Retinal pigment epithelial cell (primary cell): ENCODE data around the gene LZTS3.
"Not testable (repeated sequence)": the region's sequence is repeated elsewhere in the genome, so short reads cannot be mapped to it uniquely, and the experiment has no call there.

Experiments
- DNase-seq: peaks from one replicate; pipeline ENCODE4 v3.0.0-alpha.2; 2010; ENCODE audit warnings: low read depth
- H3K4me3 ChIP-seq: 2 replicates; pipeline ENCODE4 v1.5.1; 2011; ENCODE audit warnings: mild to moderate bottlenecking, low read length, control low read depth, moderate library complexity
- CTCF ChIP-seq: conservative IDR thresholded peaks from 2 replicates; pipeline ENCODE4 v1.5.1; 2011; ENCODE audit warnings: low read depth, low read length, control low read depth, inconsistent platforms

The LZTS3 gene

GRCh38 chr20:3158968-3159431, 14.3 kb downstream of the LZTS3 start:
- no peak for DNase-seq
- H3K4me3 ChIP-seq: peak overlapping the region; percentile 78
- TF ChIP-seq CTCF: no peak

- DNase-seq: no peak
- H3K4me3 ChIP-seq: no peak overlapping the region
- TF ChIP-seq CTCF: no peak
These were observed 15.5 kb downstream of the LZTS3 start for GRCh38 chr20:3157817-3158216.

GRCh38 chr20:3156811-3157619, 16.3 kb downstream of the LZTS3 start:
- no peak overlapping the region for H3K4me3 ChIP-seq
- no peak for DNase-seq
- TF ChIP-seq CTCF: no peak

GRCh38 chr20:3152057-3152644, 21.2 kb downstream of the LZTS3 start:
- H3K4me3 ChIP-seq, DNase-seq: not testable (repeated sequence)

- H3K4me3 ChIP-seq: no peak overlapping the region
- DNase-seq: no peak
- TF ChIP-seq CTCF: no peak
These were observed 22.4 kb downstream of the LZTS3 start for GRCh38 chr20:3150908-3151307.

GRCh38 chr20:3146732-3147341, 26.5 kb downstream of the LZTS3 start:
- DNase-seq: no peak
- no peak overlapping the region for H3K4me3 ChIP-seq
- no peak for TF ChIP-seq CTCF

- no peak for DNase-seq
- TF ChIP-seq CTCF: no peak
- no peak overlapping the region for H3K4me3 ChIP-seq
These were observed 31.6 kb downstream of the LZTS3 start for GRCh38 chr20:3141757-3142156.
